ENCODE data around the gene TOMM7. TPM values are rescaled to one million over a fixed set of nuclear protein-coding genes. Genes with fewer than 3 reads are reported as not detected.

Gene TOMM7
- total RNA-seq, 1 donor from 2014 or later: 563 TPM

Other genes starting within 250 kb of the TOMM7 start
- 1.2 TPM for gene IL6, start 95.6 kb downstream of the TOMM7 start, total RNA-seq
- 39.6 TPM for gene HYCC1, start 191.3 kb upstream of the TOMM7 start, total RNA-seq